NB4 (cell line): Measurements from ENCODE around the gene NUDT7.

Source experiments
- MYC ChIP-seq: IDR thresholded peaks from 2 replicates; pipeline ENCODE4 v1.6.1; 2011; ENCODE audit warnings: low read depth, low read length
- POLR2A ChIP-seq: IDR thresholded peaks from 2 replicates; pipeline ENCODE4 v1.6.1; 2011; ENCODE audit warnings: mild to moderate bottlenecking; ENCODE audit not compliant: insufficient read length; ENCODE audit errors: extremely low read depth
- TF ChIP-seq, protein P1 (sequence below): IDR thresholded peaks from one replicate; pipeline ENCODE4 v1.5.1; 2012; ENCODE audit warnings: low read depth, low read length
- TF ChIP-seq, protein P2 (sequence below): IDR thresholded peaks from 2 replicates; pipeline ENCODE4 v1.6.1; 2011; ENCODE audit warnings: low read depth, low read length

DNA sequence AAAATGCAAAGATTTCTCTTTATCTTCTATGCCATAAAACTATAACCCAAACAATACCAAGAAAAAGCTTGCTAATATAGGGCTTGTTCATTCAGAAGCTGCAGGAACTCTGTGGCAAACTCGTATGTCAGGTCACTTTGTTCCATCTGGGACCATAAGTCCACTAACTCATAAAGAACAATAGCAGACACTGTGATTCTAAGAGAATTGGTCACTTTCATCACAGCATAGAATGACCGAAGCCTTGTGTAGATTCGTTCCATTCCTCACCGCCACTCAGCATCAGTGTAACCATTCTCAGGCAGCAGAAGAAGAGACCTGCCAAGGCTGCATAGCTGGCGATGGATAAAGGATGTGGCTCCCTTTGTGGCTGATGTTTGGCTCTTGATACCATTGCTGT lies 35.7 kb downstream of the NUDT7 start:
- TF ChIP-seq, protein P1, sequence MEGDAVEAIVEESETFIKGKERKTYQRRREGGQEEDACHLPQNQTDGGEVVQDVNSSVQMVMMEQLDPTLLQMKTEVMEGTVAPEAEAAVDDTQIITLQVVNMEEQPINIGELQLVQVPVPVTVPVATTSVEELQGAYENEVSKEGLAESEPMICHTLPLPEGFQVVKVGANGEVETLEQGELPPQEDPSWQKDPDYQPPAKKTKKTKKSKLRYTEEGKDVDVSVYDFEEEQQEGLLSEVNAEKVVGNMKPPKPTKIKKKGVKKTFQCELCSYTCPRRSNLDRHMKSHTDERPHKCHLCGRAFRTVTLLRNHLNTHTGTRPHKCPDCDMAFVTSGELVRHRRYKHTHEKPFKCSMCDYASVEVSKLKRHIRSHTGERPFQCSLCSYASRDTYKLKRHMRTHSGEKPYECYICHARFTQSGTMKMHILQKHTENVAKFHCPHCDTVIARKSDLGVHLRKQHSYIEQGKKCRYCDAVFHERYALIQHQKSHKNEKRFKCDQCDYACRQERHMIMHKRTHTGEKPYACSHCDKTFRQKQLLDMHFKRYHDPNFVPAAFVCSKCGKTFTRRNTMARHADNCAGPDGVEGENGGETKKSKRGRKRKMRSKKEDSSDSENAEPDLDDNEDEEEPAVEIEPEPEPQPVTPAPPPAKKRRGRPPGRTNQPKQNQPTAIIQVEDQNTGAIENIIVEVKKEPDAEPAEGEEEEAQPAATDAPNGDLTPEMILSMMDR: no peak
- TF ChIP-seq POLR2A (no peak), MYC (no peak)
- TF ChIP-seq, protein P2, sequence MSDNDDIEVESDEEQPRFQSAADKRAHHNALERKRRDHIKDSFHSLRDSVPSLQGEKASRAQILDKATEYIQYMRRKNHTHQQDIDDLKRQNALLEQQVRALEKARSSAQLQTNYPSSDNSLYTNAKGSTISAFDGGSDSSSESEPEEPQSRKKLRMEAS: no peak
